OCI-LY7 (cell line): ENCODE results near the gene AKT1.

Experiments
- CTCF ChIP-seq: fragments of 200-600 bp; sonication (generic); conservative IDR thresholded peaks from 2 replicates; pipeline ENCODE4 v1.5.1; 2014; ENCODE audit warnings: mild to moderate bottlenecking, antibody characterized with exemption, low read length, moderate library complexity, mixed read lengths
- EZH2phosphoT487 ChIP-seq: fragments of 200-600 bp; sonication (generic); IDR thresholded peaks from 2 replicates; pipeline ENCODE4 v1.6.1; 2018; ENCODE audit warnings: low read depth, borderline replicate concordance, mild to moderate bottlenecking, mixed run types, antibody characterized with exemption, low read length, moderate library complexity, mixed read lengths

- TF ChIP-seq CTCF, result no peak
- no peak for TF ChIP-seq EZH2phosphoT487
Measured at GRCh38 chr14:104775073-104775489, 20.5 kb downstream of the AKT1 start.
